ENCODE results near the gene SCYL1.

The SCYL1 gene

DNA sequence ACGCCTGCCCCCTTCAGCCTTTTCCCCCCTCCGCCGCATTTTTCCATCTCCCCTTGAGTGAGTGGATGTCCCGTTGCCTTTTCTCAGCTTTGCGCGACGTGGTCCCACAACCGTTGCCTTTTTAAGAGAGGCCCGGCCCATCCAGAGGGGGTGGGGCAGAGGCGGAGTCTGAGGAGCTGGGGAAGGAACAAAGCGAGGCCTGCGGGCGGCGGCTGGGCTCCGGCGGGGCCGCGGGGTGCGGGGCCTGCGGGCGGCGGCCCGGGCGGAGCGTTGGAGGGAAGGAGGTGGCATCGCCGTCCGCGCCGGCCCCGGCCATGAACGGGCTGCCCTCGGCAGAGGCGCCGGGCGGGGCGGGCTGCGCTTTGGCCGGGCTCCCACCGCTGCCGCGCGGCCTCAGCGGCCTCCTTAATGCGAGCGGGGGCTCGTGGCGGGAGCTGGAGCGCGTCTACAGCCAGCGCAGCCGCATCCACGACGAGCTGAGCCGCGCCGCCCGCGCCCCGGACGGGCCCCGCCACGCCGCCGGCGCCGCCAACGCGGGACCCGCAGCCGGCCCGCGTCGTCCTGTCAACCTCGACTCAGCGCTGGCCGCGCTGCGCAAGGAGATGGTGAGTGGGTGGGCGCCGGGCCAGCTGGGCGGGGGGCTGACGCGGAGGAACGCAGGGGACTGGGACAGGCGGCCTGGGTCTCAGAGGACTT, 47.6 kb downstream of the SCYL1 start, which contains the start of gene FAM89B:
FAM89B (plus strand) TSS at position 183 of the 696 bp plus-strand sequence; CDS start at position 315, 132 bp downstream.
- peak; percentile 64 for DNase-seq

DNA sequence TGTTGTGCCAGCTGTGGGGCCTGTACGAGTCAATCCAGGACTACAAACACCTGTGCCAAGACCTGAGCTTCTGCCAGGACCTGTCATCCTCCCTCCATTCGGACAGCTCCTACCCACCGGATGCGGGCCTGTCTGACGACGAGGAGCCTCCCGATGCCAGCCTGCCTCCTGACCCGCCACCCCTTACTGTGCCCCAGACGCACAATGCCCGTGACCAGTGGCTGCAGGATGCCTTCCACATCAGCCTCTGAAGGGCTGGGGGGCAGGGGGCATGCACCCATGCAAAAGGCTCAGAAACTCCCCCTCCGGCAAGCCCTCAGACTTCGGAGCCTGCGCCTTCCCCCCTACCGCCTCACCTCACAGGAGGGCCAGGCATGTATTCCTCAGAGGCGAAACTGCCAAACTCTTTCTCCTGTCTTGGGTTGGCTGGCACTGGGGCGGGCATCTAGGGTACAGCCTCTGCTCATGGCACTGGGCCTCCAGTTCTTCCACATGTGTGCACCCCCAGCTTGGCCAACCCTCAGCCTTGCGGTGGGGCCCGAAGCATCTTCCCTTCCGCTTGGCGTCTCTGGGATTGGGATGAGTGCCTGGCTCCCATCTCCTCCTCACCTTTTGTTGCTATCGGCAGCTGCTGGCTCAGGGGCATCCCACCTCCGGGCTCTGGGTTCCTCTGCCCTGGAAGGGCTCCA, 48.7 kb downstream of the SCYL1 start:
- no peak for DNase-seq

DNA sequence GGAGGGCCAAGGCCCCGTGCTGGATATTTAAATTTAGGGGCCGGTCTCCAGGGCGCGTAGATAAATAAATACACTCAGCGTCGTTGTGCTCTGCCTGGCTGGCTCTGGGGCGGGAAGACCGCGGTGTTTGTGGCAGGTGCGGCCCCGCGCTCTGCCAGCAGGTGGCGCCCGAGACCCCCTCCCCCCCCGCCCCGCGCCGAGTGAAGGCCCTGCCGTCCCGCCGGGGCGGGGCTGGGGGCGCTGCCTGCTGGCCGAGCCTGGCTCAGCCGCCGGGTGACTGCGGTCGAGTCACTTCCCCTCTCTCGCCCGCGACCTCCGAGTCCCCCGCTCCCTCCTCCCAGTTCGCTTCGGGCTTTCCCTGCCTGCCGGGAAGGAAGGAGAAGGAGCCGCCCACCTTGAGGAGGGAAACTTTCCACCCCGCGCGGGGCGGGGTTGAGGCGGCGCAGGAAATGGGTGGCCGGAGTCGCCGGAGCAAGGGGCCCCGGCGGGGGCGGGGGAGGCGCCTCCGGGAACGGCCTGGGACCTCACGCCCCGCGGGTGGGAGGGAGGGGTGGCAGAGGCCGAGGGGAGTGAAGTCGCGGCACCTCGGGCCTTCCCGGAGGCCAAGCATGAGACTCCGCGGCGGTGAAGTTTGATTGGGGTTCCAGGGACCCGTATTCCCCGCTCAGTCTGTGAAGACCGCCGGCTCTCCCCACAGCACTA, 49.4 kb downstream of the SCYL1 start:
- peak; percentile 87 for DNase-seq

DNA sequence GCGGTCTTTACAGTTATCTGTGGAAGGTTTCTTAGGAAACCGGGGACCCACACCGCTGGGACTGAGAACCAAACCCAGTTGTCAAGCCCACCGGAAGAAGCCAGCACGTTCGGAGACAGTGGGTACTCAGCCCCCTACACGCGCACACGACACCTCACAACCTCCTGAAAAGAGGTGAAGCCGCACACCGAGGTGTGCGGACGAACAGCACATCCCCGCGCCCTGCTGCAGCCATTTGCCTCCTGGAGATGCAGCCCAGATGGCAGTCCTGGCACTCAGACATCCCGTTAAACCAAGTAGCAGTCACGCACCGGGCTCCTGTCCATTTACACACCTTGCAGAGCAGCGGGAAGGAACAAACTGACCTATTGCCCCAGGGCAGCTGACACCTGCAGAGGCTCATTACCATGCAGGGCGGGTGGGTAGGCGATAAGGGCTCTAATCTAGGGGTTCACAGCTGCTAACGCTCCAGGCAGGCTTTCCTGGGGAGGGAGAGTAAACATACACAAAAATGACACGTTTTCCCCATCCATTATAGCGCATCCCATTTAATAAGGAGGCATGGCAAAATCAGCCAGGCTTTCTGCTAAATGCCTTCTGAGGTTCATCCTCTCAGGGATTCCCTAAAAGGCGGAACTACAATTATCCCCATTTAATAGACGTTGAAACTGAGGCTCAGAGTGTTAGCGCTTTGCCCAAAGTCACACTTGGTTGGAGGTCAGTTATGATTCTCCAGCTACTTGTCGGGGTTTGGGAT, 50.1 kb downstream of the SCYL1 start:
- DNase-seq = no peak

DNA sequence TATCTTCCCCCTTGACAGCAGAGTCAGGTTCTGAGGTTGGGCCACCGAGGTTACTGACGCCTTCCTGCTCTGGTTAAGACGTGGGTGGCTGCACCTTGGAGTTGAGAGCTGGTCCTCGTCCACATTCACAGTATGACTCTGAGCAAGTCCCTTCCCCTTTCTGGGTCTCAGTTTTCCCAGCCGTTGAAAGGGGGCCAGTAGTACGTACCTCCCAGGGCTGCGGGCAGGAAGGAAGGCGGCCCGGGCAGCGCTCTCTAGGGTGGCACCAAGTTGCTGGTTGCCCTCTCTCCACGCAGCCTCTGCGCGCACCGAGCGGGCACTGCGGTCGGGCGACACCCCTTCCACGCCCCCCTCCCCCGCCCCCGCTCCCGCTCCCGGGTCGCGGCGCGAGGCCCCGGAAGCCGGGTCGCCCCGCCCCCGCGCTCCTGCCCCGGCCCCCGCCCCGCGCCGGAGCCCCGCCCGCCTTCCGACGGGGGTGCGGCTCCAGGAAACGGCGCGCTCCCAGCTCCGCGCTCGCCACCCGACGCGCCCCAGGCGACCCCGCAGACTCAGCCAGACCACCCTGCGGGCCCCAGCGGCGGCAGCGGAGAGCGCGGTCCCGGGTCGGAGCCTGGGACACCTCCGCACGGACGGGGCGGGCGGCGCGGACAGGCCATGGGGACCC, 50.8 kb downstream of the SCYL1 start, which contains the start of gene EHBP1L1:
EHBP1L1 (plus strand) TSS at position 486 of the 664 bp plus-strand sequence. CDS start 250 bp downstream, outside the sequence.
- peak; percentile 72 for DNase-seq

DNA sequence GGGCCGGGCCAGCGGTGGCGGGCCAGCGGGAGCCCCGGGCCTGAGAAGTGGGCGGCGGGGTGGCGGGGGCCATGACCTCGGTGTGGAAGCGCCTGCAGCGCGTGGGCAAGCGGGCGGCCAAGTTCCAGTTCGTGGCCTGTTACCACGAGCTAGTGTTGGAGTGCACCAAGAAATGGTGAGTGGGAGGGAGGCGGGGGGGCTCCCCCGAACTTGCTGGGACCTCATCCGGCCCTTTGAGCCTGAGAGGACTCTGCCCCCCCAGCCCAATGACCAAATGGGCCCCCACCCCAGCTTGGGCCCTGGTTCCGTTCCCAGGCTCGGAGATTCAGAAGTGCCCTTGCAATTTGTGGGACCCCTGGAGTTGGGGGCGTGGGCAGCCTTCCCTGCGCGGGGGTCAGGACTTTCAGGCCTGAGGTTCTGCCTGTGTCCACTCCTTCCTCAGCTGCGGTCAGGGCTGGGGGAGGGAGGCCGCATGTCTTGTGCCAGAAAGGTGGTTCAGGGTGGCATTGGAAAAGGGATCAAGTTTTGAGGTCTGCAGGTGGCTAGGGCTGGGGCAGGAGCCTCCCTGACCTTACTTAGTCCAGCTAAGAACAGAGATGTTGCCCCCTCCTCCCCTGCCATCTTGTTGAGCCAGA, 51.5 kb downstream of the SCYL1 start:
- DNase-seq = no peak

DNA sequence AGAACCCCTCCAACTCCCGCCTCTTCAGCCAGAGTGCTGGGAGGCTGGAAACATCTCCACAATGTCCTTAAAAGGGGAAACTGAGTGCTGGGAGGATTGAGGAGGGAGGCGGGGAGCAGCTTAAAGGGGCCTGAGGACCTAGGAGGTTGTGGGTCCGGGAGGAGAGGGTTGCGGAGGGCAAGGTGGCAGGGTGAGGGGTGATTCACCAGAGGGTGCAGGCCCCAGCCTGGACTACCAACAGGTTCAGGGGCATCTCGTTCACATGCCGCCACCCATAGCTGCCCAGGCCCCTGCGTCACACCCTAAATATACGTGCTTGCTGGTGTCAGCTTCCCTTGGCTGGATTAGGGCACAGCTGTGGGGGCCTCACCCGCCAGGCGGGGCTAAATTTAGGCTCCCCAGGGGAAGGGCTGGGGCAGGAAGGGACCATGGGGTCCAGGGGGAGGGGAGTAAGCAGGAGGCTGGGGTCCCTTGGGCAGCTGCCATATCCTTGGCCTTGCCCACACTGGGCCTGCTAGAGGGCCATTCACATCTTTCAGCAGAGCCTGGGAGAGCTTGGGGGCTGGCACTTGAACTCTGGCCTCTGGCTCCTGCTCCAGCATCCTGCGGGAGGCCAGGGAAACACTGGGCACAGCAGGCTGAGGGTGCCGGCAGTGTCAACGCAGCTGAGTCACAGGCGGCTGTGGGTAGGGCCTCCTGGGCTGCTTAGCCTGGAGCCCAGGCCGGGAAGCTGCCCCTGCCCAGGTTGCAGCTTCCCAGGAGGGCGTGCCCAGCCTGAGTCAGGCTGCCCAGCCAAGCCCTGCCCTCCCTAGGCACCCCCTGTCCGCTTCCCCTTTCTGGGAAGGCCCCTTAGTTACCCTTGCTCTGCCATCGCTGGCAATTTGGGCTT, 52.2 kb downstream of the SCYL1 start:
- DNase-seq = no peak

DNA sequence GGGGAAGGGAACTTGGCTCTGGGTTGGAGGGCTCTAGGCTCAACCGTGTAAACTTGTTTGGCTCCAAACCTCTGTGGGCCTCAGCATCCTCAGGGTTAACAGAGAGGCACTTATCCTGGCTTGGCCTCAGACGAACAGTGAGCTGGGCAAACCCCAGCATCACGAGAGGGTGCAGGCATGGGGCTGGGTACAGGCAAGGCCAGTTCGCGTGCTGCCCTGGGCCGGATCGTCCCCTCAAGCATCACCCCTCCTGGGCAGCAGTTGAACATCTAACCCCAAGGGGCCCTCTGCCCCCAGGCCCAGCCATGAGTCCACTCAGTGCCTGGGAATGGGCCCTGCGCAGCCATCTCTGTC, 52.9 kb downstream of the SCYL1 start:
- DNase-seq = no peak

DNA sequence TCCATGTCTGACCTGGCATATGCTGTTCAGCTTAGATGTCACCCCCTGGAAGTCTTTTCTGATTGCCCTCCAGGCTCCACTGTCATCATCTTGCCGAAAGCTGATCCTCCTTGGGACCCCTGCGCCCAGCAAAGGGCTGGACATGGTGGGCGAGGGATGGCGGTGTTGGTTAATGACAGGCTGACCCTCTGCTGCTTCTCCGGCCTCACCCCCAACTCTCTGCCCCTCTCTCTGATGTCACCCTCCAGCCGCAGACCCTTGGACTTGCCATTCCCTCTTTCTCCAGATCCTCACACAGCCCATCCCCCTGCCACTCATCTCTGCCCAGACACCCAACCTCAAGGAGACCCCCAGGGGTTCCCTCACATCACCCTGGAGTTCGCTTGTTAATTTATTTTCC, 53.3 kb downstream of the SCYL1 start:
- DNase-seq = no peak

DNA sequence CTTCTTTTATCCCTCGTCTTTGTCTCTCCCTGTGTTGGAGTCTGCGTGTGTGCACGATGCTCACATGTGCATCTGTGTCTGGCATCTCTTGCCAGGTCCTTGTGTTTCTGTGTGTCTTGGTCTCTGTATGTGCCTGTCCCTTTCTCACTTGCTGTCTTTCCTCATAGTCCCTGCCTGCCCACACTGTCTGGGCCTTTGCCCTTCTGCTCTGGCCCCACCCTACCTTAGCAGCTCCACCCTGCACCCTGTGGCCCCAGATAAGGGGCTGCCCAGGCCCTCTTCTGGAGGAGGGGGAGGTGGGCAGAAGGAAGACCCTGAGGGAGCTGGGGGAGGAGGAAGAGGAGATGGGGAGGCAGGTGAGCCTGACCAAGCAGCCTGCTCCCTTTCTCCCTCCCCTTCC, 53.8 kb downstream of the SCYL1 start:
- DNase-seq = no peak

DNA sequence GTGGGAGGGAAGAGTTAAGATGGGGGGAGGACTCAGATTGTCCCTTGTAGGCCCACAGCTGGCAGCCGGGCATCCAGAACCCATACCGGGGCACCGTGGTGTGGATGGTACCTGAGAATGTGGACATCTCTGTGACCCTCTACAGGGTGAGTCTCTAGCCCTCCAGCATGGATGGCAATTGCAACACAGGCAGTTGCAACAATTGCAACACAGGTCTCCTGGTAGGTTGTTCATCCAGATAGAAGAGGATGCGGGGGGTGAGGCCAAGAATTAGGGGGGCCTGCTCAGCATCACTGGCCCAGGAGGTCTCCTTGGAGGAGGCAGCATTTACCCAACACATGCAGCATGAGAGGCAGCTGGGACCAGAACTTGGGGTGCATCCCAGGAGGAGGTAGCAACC, 54.4 kb downstream of the SCYL1 start:
- no peak for DNase-seq

DNA sequence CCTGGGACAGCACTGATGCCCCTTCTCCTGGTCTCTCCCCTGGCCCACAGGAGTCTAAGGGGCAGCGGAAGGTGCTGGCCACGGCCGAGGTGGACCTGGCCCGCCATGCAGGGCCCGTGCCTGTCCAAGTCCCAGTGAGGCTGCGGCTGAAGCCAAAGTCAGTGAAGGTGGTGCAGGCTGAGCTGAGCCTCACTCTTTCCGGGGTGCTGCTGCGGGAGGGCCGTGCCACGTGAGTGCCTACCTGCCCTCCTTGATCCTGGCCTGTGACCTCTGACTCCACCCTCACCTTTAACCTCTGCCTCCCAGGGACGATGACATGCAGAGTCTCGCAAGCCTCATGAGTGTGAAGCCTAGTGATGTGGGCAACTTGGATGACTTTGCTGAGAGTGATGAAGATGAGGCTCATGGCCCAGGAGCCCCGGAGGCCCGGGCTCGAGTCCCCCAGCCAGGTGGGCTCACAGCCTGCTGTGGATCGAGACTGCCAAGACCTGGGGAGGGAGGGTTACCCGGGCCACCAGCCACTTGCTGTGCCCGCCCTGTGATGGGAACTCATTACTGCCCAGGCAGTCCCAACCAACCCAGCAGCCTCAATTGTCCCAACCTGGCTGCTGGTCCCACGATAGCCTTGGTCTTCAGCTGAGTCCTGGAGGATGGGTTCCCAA, 55.3 kb downstream of the SCYL1 start:
- DNase-seq = no peak

DNA sequence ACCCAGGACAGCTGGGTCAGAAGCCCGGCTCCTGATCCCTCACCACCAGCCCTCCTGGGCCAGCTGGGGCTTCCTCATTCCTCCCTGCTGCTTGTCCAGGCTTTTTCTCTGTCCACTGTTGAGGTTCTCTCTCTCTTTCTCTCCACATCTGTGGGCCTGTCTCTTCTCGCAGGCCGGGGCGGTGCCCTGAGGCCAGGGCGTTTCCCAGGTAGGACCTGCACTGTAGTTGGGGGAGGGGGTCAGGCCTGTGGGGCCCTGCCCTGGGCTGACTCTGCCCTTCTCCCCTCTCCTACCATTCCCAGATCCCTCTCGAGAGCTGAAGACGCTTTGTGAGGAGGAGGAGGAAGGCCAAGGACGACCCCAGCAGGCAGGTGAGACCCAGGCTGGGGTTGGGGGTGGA, 55.9 kb downstream of the SCYL1 start:
- no peak for DNase-seq

DNA sequence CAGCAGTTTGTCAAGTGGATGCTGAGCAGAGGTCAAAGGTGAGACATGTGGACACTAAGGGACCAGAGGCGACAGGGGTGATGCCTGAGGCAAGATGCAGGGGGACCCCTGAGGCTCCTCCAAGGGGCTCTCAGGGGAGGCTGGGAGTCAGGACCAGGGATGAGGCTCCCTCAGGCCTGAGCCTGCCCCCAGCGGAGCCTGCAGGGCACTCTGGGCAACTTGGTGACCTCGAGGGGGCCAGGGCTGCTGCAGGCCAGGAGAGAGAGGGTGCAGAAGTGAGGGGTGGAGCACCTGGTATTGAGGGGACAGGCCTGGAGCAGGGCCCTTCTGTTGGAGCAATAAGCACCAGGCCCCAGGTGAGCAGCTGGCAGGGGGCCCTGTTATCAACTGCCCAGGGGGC, 57.0 kb downstream of the SCYL1 start:
- no peak for DNase-seq

DNA sequence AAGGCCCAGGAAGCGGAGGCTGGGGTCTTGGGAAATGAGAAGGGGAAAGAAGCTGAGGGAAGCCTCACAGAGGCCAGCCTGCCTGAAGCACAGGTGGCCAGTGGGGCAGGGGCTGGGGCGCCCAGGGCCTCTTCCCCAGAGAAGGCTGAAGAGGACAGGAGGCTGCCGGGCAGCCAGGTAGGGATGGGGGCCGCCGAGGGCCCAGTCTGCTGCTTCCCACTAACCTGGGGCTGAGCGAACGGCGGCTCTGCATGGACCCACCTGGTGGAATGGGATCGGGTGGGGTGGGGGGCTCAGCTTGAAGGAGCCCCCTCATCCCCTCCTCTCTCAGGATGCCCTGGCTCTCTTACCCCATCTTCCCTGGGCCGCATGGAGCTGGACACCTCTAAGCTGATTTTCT, 58.7 kb downstream of the SCYL1 start:
- DNase-seq = no peak

DNA sequence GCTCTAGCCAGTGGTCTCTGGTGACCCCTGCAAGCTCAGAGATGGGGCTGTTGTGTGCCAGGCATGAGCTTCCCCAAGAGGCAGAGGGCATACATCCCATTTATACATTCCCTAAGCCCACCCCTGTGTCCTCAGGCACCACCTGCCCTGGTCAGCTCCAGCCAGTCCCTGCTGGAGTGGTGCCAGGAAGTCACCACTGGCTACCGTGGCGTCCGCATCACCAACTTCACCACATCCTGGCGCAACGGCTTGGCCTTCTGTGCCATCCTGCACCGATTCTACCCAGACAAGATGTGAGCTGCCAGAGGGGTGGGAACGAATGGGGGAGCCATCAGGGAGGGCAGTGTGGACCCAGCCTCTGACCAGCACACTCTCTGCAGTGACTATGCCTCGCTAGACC, 59.2 kb downstream of the SCYL1 start:
- no peak for DNase-seq

DNA sequence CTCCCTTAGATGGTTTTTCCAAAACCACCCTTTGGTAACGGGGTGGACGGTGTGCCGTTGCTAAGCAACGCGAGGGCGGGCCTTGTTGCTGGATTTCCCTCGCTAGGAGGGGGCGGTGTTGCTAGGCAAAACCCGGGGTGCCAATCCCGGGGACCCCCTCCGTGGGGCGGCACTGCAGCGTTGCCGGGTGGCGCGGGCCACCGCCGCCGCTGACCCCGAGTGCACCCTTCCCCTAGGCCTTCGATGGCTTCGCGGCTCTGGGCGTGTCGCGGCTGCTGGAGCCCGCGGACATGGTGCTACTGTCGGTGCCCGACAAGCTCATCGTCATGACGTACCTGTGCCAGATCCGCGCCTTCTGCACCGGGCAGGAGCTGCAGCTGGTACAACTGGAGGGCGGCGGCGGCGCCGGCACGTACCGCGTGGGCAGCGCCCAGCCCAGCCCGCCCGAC, 59.9 kb downstream of the SCYL1 start:
- no peak for DNase-seq

DNA sequence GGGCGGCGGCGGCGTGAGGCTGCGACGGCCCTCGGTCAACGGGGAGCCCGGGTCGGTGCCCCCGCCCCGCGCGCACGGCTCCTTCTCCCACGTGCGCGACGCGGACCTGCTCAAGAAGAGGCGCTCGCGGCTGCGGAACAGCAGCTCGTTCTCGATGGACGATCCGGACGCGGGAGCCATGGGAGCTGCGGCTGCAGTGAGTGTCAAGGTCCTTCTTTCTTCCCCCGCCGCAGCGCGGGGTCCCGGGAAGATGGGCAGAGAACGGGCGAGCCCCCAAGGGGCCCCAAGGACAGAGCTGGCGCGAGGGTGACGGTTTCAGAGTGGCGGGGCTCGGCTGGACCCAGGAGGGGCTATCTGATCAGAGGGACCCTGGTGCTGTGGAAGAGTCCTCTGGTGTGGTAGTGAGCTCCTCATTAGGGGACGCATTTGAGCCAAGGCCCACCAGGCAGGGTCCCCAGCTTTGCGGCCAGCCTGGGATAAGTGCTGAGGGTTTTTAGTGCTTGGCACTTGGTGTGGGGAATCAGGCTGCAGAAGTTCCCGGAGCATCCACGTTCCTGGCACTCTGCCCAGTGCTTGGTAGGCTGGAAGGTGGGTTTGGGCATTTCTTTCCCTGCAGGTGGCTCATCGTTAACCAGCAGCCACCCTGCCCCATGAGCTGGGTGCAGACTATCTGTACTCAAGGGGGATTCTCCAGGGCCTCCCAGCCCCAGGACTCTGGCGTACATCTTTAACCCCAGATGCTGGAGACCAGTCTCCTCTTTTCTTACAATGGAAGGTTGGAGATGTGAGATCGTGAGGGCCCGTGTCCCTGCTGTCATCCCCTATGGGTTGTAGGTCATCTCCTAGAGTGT, 60.7 kb downstream of the SCYL1 start:
- no peak for DNase-seq

DNA sequence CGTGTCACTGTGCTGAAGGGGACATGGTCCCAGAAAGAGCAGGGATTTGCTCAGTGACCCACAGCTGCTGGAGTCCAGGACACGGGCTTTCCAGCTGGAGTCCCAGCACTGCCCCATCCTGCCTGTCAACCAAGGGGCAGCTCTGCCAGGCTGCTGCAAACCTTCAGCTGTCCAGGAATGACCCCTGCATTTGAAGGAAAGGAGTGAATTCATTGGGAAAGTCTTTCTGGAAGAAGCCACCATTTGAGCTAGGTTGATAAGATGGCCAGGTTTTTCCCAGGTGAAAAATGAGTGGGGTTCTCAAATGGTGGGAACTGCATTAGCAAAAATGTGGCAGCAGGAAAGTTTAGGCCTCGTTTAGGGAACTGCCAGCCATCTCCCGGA, 61.4 kb downstream of the SCYL1 start:
- no peak for DNase-seq
